ENCODE results near the gene PGLYRP2. TPM values are rescaled to one million over a fixed set of nuclear protein-coding genes. Genes with fewer than 3 reads are reported as not detected.

The PGLYRP2 gene, protein sequence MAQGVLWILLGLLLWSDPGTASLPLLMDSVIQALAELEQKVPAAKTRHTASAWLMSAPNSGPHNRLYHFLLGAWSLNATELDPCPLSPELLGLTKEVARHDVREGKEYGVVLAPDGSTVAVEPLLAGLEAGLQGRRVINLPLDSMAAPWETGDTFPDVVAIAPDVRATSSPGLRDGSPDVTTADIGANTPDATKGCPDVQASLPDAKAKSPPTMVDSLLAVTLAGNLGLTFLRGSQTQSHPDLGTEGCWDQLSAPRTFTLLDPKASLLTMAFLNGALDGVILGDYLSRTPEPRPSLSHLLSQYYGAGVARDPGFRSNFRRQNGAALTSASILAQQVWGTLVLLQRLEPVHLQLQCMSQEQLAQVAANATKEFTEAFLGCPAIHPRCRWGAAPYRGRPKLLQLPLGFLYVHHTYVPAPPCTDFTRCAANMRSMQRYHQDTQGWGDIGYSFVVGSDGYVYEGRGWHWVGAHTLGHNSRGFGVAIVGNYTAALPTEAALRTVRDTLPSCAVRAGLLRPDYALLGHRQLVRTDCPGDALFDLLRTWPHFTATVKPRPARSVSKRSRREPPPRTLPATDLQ
- total RNA-seq: not detected
- long read RNA-seq: 0 reads

DNA sequence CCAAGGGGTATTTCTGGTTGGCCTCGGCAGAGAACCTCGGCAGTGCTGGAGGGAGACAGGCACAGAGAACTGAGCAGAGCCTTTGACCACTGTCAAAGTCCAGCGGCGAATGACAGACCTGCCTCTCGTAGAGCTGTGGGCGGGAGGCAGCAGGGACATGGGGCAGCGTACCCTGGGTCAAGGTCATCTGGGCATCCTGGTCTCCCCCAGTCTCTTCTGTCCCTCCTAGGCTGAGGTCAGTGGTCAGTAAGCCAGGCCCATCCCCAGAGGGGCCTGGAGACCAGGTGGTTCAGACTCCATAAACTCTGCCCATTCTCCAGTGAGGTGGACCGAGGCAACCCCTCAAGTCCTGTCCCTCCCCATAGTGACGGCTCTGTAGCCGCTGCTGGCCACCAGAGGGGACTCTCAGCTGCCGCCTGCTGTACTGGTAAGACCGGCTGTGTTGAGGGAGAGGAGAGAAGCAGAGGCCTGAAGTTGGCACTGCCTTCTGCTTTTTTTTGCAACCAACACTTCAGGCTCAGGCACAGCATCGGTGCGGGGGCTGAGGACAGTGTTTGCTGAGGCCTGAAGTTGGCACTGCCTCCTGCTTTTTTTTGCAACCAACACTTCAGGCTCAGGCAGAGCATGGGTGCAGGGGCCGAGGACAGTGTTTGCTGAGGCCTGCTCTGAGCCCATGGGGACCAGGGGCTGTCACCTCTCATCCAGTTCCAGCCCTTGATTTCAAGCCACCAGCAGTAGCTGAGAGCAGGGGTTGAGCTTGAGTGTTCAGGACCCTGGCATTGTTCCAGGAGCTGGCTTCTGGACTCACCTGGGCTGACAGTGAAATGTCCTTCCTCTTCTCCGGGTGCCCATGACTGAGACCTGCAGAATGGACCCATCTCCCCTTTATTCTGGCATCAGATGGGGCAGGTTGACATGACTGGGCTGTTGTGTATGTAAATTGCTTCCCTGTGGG is at the start of gene PGLYRP2:
Gene PGLYRP2, minus strand, starts transcription at position 111 of the 955 bp plus-strand sequence. CDS start 130 bp downstream, outside the sequence.
- Histone ChIP-seq H3K36me3 (no peaks in the 10 kb centered on the region), H3K4me1 (no peaks in the 10 kb centered on the region), H3K27me3 (ENCODE audit: low read depth) (no peaks in the 10 kb centered on the region), H3K9me3 (no peaks in the 10 kb centered on the region), H3K27ac (peak within 1 kb of the TSS; percentile 1), H3K4me3 (no peak within 1 kb of the TSS)
- TF ChIP-seq, protein P1, sequence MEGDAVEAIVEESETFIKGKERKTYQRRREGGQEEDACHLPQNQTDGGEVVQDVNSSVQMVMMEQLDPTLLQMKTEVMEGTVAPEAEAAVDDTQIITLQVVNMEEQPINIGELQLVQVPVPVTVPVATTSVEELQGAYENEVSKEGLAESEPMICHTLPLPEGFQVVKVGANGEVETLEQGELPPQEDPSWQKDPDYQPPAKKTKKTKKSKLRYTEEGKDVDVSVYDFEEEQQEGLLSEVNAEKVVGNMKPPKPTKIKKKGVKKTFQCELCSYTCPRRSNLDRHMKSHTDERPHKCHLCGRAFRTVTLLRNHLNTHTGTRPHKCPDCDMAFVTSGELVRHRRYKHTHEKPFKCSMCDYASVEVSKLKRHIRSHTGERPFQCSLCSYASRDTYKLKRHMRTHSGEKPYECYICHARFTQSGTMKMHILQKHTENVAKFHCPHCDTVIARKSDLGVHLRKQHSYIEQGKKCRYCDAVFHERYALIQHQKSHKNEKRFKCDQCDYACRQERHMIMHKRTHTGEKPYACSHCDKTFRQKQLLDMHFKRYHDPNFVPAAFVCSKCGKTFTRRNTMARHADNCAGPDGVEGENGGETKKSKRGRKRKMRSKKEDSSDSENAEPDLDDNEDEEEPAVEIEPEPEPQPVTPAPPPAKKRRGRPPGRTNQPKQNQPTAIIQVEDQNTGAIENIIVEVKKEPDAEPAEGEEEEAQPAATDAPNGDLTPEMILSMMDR (IDR thresholded peaks at IDR 0.05): peak; percentile 25
- DNase-seq (peak; percentile 71), ATAC-seq (peak; percentile 89 to 91)
- intact Hi-C loops (cut with DNase I): no loop called here

DNA sequence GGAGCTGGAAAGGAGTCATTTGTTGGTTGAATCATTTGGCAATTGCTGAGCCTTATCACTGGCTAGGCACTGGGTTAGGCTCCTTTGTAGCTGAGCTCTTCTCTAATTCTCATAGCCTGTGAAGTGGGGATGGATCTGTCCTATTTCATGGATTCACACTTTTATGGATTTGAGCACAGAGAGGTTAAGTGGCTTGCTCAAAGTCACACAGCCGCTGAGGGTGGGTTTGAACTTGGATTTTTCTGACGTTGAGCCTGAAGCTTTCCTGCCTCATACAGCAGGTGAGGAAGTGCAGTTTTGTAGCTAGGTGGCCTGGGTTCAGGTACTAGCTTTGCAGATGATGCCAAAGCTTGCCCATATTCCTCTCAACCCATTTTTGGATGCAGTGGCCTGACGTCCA is 48.4 kb upstream of the PGLYRP2 start:
- H3K9me3 ChIP-seq: no peaks in the 10 kb centered on the region
- no peak overlapping the region for H3K4me3 ChIP-seq
- intact Hi-C loops (cut with DNase I): no loop called here
- DNase-seq: no peak
- TF ChIP-seq, protein P1 (IDR thresholded peaks at IDR 0.05): no peak
- peaks cover 2% of the 10 kb centered on the region for H3K4me1 ChIP-seq
- H3K27ac ChIP-seq: no peak overlapping the region
- H3K36me3 ChIP-seq: no peaks in the 10 kb centered on the region
- no peak for ATAC-seq
- H3K27me3 ChIP-seq (ENCODE audit: low read depth): no peaks in the 10 kb centered on the region

DNA sequence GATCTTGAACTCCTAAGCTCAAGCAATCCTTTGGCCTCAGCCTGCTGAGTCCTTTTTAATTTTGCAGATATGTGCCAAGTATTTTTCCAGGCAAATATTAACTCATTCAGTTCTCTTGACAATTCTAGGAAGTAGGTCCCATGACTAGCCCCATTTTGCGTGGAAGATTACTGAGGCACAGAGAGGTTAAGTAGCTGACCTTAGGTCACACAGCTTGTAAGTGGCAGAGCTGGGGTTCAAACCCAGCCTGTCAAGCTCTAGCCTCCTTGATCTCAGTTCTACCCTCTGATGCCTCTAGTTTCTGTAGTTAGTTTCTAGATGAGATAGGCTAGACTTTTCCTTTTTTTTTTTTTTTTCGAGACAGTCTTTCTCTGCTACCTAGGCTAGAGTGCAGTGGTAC is 47.1 kb upstream of the PGLYRP2 start:
- no peaks in the 10 kb centered on the region for H3K36me3 ChIP-seq
- no peaks in the 10 kb centered on the region for H3K9me3 ChIP-seq
- H3K4me1 ChIP-seq: no peaks in the 10 kb centered on the region
- H3K4me3 ChIP-seq: no peak overlapping the region
- DNase-seq (no peak), ATAC-seq (no peak)
- no peaks in the 10 kb centered on the region for H3K27me3 ChIP-seq (ENCODE audit: low read depth)
- TF ChIP-seq, protein P1 (IDR thresholded peaks at IDR 0.05): no peak
- H3K27ac ChIP-seq: no peak overlapping the region
- intact Hi-C loops (cut with DNase I): no loop called here

DNA sequence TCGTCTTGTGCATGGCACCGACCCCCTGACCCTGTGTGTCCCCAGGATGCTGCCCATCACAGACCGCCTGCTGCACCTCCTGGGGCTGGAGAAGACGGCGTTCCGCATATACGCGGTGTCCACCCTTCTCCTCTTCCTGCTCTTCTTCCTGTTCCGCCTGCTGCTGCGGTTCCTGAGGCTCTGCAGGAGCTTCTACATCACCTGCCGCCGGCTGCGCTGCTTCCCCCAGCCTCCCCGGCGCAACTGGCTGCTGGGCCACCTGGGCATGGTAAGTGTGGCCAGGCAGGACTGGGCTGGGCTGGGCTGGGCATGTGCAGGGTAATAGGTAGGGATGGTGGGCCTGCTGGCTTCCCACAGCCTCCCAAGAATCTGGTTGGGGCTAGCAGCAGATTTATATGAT is 46.0 kb upstream of the PGLYRP2 start:
- Histone ChIP-seq H3K4me1 (no peaks in the 10 kb centered on the region), H3K27me3 (ENCODE audit: low read depth) (no peaks in the 10 kb centered on the region), H3K36me3 (no peaks in the 10 kb centered on the region), H3K9me3 (no peaks in the 10 kb centered on the region), H3K4me3 (no peak overlapping the region), H3K27ac (no peak overlapping the region)
- ATAC-seq: no peak
- TF ChIP-seq, protein P1 (IDR thresholded peaks at IDR 0.05): no peak
- no peak for DNase-seq
- intact Hi-C loops (cut with DNase I): no loop called here

DNA sequence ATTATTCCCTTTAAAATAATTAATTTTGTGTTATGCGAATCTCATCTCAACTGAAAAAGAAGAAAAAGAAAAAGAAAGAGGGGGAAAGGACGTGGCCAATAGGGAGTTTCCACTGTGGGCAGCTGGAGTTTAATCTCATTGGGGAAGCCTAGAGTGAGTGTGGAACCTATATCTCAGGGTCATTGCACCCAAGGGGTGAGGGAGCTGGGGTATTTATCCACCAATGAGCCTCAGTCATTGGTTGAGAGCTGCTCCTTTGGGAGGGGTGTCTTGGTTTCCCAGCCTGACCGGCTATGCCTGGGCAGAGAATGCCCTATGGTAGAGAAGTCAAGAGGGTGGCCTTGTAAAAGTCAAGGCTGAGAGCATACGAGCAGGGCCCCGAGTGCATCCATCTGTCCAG is 45.5 kb upstream of the PGLYRP2 start:
- TF ChIP-seq, protein P1 (IDR thresholded peaks at IDR 0.05): no peak
- Histone ChIP-seq H3K4me1 (no peaks in the 10 kb centered on the region), H3K9me3 (no peaks in the 10 kb centered on the region), H3K4me3 (no peak overlapping the region), H3K36me3 (no peaks in the 10 kb centered on the region), H3K27me3 (ENCODE audit: low read depth) (no peaks in the 10 kb centered on the region), H3K27ac (no peak overlapping the region)
- DNase-seq (no peak), ATAC-seq (no peak)
- intact Hi-C loops (cut with DNase I): no loop called here

Measured in lower lobe of right lung (tissue), 2 donors.